ENCODE measurements around the gene RAP1GAP2.

DNA sequence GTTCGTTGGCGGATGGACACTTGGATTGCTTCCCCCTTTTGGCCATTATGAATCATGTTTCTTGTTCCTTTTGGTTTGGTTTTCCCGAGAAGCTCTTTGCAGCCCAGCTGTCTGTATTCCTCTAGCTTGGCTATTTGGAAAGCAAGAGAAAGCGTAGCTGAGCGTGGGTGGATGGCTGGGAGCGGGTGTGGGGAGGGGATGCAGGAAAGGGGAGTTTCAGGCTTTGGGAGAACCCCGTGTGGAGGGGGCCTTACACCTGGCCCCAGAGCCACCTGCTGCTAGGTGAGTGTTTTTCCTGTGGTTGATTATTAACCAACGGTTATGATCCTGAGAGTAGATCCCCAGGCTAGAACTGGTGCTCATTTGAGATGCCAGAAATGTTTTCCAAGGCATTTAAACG, 103.7 kb downstream of the RAP1GAP2 start:
- TF ChIP-seq CTCF (conservative IDR thresholded peaks at IDR 0.05 in 1 of 2, IDR thresholded peaks at IDR 0.05 in 1 of 2; ENCODE audit: extremely low read depth in 1 of 2, insufficient read depth in 1 of 2, low read depth in 1 of 2, low read length in 2 of 2) (no peak), EZH2 (IDR thresholded peaks at IDR 0.05; ENCODE audit: borderline replicate concordance, low read length) (no peak)

All from mammary epithelial cell (primary cell).